ENCODE data around the gene ADCY9.

DNA sequence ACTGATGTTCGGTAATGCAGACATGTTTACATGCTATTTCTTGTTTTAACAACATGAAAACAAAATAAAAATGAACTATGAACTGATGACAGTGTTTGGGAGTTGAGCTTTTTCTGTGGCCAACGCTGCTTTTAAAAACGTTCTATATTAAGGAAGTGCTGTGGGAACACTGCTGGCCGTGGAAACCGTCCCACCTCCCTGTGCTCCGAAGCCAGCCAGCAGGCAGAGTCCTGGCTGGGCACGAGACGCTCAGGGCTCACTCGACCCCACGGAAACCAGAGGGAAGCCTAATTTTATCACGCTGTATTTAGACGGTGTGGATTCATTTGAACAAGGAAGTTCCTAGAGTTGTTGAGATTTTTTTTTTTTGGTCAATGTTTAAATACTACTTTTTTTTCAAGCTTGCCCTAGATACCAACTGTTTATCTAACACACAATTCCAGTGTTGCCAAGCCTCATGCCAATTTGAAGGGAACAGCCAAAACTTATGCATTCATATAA, 25.8 kb downstream of the ADCY9 start:
- TF ChIP-seq, protein P1, sequence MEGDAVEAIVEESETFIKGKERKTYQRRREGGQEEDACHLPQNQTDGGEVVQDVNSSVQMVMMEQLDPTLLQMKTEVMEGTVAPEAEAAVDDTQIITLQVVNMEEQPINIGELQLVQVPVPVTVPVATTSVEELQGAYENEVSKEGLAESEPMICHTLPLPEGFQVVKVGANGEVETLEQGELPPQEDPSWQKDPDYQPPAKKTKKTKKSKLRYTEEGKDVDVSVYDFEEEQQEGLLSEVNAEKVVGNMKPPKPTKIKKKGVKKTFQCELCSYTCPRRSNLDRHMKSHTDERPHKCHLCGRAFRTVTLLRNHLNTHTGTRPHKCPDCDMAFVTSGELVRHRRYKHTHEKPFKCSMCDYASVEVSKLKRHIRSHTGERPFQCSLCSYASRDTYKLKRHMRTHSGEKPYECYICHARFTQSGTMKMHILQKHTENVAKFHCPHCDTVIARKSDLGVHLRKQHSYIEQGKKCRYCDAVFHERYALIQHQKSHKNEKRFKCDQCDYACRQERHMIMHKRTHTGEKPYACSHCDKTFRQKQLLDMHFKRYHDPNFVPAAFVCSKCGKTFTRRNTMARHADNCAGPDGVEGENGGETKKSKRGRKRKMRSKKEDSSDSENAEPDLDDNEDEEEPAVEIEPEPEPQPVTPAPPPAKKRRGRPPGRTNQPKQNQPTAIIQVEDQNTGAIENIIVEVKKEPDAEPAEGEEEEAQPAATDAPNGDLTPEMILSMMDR (IDR thresholded peaks at IDR 0.05): no peak
- TF ChIP-seq POLR2A (IDR thresholded peaks at IDR 0.05): no peak

Measured in esophagus squamous epithelium (tissue), 4 donors.